Subcutaneous abdominal adipose tissue (tissue), 5 donors: ENCODE data around the gene XPNPEP1.

Experiments used
- H3K27ac ChIP-seq: one replicate; pipeline ENCODE4 v1.7.0; 2013; ENCODE audit warnings: low read depth, mild to moderate bottlenecking, inconsistent platforms, low read length, moderate library complexity
- H3K27me3 ChIP-seq, 5 donors: one replicate each; pipeline ENCODE4 v1.7.0; 2013; ENCODE audit warnings: low read length in 5 of 5, inconsistent platforms in 1 of 5; ENCODE audit not compliant: control insufficient read depth in 5 of 5, insufficient read depth in 4 of 5
- H3K36me3 ChIP-seq, 5 donors: one replicate each; pipeline ENCODE4 v1.7.0; 2013; ENCODE audit warnings: low read length in 5 of 5; ENCODE audit not compliant: control insufficient read depth in 5 of 5, insufficient read depth in 5 of 5
- H3K4me1 ChIP-seq, 5 donors: one replicate each; pipeline ENCODE4 v1.7.0; 2013; ENCODE audit warnings: low read length in 5 of 5, mild to moderate bottlenecking in 3 of 5, moderate library complexity in 1 of 5; ENCODE audit not compliant: control insufficient read depth in 5 of 5, insufficient read depth in 5 of 5
- H3K4me3 ChIP-seq, 5 donors: one replicate each; pipeline ENCODE4 v1.7.0; 2013; ENCODE audit warnings: low read length in 5 of 5, low read depth in 1 of 5
- H3K9ac ChIP-seq, 5 donors: one replicate each; pipeline ENCODE4 v1.7.0; 2013; ENCODE audit warnings: low read length in 5 of 5, mild to moderate bottlenecking in 4 of 5, moderate library complexity in 3 of 5
- H3K9me3 ChIP-seq, 5 donors: one replicate each; pipeline ENCODE4 v1.7.0; 2013; ENCODE audit warnings: low read length in 5 of 5; ENCODE audit not compliant: control insufficient read depth in 5 of 5
- donor health status: healthy.
- donor health status: healthy.
- donor health status: healthy.
- donor health status: healthy.
- donor health status: healthy.

The XPNPEP1 gene

GRCh38 chr10:109962247-109962646 is 38.9 kb upstream of the XPNPEP1 start:
- Histone ChIP-seq H3K9ac (no peak overlapping the region), H3K9me3 (no peaks in the 10 kb centered on the region), H3K36me3 (no peaks in the 10 kb centered on the region), H3K4me3 (peak overlapping the region in 1 of 5 donors; percentile 17), H3K27me3 (no peaks in the 10 kb centered on the region), H3K27ac (no peak overlapping the region), H3K4me1 (peaks cover 6 to 28% (median 13%) of the 10 kb centered on the region in 5 donors)

DNA sequence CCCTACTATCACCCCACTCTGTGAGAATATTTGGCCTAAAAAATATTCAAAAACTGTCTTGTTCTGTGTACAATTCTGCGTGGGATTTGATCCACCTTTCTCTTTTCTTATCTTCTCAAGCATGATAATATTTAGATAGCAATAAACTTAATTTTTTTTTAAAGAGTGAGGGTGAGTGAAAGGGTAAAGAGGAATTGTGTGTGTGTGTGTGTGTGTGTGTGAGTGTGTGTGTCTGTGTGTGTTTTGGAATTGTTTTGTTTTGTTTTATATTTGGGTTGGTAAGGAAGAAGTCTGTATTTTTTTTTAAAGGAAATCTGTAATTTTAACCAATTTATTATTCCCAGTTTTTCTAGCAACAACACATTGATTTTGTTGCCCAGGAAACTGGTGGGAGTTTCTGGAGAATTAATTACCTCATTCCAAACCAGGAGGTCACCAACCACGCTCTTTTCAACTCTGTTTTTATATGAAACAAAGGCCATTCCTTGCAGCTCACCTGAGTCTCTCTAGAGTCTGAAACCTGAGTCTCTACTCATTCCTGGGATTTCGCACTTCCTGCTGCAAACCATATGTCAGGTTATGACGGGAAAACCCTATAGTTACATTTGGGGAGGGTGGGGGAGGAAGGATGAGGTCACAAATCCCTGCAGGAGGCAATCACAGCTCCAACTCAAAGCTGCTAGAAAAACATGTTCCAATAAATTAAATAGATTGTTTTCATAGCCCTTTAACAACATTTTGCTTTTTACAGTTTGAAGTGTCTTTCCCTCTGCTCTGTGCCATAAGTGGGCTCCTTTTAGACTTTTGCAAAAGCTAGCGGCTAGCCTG is 38.1 kb upstream of the XPNPEP1 start:
- H3K4me1 ChIP-seq: peaks cover 4 to 24% (median 11%) of the 10 kb centered on the region in 5 donors
- no peak overlapping the region for H3K9ac ChIP-seq
- peak overlapping the region; percentile 13 for H3K27ac ChIP-seq
- no peaks in the 10 kb centered on the region for H3K9me3 ChIP-seq
- H3K27me3 ChIP-seq: no peaks in the 10 kb centered on the region
- H3K4me3 ChIP-seq: no peak overlapping the region
- no peaks in the 10 kb centered on the region for H3K36me3 ChIP-seq

DNA sequence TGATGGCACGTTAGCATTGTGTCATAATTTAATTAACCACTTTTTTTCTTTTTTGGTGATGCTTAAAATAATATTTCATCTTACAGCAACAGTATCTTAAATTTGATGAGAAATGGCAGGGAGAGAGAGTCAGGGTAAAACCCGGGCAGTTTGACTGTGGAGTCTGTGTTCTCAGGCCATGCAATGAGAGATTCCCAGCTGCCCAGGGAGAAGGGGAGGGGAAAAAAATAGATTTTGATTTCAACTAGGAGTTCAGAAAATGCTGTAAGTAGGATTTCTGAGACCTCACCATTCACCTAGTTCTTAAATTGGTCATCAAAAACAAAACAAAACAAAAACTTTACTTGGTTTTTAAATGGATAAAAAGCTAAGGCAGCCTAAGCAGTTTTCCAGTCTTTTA is 37.4 kb upstream of the XPNPEP1 start:
- peak overlapping the region; percentile 13 for H3K27ac ChIP-seq

GRCh38 chr10:109959259-109960145 is 36.2 kb upstream of the XPNPEP1 start:
- H3K9me3 ChIP-seq: no peaks in the 10 kb centered on the region
- H3K36me3 ChIP-seq: no peaks in the 10 kb centered on the region
- no peak overlapping the region for H3K27ac ChIP-seq
- no peaks in the 10 kb centered on the region for H3K27me3 ChIP-seq
- H3K4me3 ChIP-seq: no peak overlapping the region
- H3K9ac ChIP-seq: no peak overlapping the region
- peaks cover 0 to 17% (median 6%) of the 10 kb centered on the region in 5 donors for H3K4me1 ChIP-seq

More for the DNA sequence above, 37.4 kb upstream of the XPNPEP1 start:
- Histone ChIP-seq H3K9ac (no peak overlapping the region), H3K9me3 (no peaks in the 10 kb centered on the region), H3K4me3 (no peak overlapping the region), H3K27me3 (no peaks in the 10 kb centered on the region), H3K36me3 (no peaks in the 10 kb centered on the region), H3K4me1 (peaks cover 4 to 24% (median 11%) of the 10 kb centered on the region in 5 donors)

DNA sequence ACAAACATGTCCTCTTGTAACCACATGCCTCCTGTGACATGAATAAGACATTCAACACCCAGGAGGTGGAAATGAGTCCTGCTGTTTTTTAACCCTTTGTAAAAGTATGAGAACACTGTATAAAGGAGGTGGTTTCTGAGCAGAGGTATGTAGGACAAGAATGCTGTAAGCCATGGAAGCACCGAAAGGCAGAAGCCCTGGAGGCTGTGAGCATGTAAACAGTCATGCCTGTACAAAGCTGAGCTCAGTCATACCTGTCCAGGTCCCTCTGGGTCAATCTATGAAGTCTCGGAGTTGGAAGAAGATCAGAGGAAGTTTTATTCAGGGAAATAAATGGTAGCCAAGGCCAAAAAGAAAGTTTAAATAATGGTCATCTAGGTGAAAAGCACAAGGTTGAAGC is 34.7 kb upstream of the XPNPEP1 start:
- Histone ChIP-seq H3K4me1 (peaks cover 0 to 17% (median 6%) of the 10 kb centered on the region in 5 donors), H3K27me3 (no peaks in the 10 kb centered on the region), H3K36me3 (no peaks in the 10 kb centered on the region), H3K9me3 (no peaks in the 10 kb centered on the region), H3K4me3 (no peak overlapping the region), H3K27ac (no peak overlapping the region), H3K9ac (no peak overlapping the region)

DNA sequence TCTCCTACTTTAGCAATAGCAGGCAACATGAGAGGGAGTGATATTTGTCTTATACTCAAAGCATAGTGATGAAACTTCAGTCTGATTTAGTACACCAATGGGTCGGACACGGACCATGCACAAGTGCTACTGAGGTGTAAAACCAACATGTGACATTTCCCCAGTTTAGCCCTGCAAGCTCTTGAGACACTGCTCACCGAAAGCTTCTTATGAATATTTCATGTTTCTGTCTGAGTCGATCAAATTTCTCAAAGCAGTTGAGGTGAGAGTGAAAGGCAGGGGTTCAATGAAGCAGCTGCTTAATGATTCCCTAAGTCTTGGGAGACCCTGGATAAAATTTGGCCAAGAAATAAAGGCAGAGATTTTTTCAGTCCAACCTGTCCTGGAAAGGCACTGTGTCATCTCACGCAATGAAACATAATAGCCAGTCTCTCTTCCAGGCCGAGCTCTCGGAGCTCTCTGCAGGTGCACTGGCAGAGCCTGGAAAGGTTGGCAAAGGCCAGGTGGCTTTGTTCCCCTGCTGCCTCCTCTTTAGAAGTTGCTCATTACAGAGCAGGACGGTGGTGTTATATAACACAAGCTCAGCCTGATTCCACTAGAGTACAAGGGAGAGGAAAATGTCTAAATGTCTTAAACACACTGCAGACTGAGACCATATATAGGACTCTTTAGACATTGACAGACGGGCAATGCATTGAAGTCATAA is 33.9 kb upstream of the XPNPEP1 start:
- H3K4me1 ChIP-seq: peaks cover 0 to 17% (median 6%) of the 10 kb centered on the region in 5 donors
- H3K9me3 ChIP-seq: no peaks in the 10 kb centered on the region
- no peak overlapping the region for H3K4me3 ChIP-seq
- no peak overlapping the region for H3K27ac ChIP-seq
- H3K36me3 ChIP-seq: no peaks in the 10 kb centered on the region
- no peaks in the 10 kb centered on the region for H3K27me3 ChIP-seq
- no peak overlapping the region for H3K9ac ChIP-seq

DNA sequence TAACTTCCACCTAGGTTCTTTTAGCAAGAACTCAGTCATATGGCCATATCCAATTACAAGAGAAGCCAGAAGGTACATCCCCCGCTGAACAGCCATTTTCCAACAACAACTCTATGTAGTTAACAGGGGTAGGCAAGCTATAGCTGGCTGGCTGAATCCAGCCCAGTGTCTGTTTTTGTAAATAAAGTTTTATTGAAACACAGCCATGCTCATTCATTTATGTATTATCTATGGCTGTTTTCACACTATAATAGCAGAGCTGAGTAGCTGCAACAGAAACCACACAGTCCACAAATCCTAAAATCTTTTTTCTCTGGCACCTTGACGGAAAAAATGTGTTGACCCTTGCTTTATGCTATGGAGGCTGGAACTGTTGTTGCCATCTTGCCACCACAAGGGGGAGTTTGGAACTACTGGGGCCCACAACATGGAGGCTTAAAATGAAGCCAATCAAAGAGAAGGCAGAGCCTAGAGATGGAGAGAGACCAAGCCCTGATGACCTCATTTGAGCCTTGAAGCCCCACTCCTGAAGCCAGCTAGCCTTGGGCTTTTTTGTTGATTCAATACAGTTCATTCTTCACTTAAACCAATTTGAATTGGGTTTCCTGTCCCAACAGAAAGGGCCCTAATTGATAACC is 33.3 kb upstream of the XPNPEP1 start:
- no peak overlapping the region for H3K27ac ChIP-seq
- no peaks in the 10 kb centered on the region for H3K36me3 ChIP-seq
- no peak overlapping the region for H3K4me3 ChIP-seq
- H3K4me1 ChIP-seq: peaks cover 0 to 12% (median 2%) of the 10 kb centered on the region in 5 donors
- no peaks in the 10 kb centered on the region for H3K9me3 ChIP-seq
- H3K27me3 ChIP-seq: no peaks in the 10 kb centered on the region
- H3K9ac ChIP-seq: no peak overlapping the region

- Histone ChIP-seq H3K27ac (no peak overlapping the region), H3K9ac (no peak overlapping the region), H3K9me3 (no peaks in the 10 kb centered on the region), H3K27me3 (no peaks in the 10 kb centered on the region), H3K36me3 (no peaks in the 10 kb centered on the region), H3K4me1 (no peaks in the 10 kb centered on the region), H3K4me3 (no peak overlapping the region)
These were observed 30.5 kb upstream of the XPNPEP1 start for GRCh38 chr10:109953766-109954165.

GRCh38 chr10:109952526-109952925 is 29.2 kb upstream of the XPNPEP1 start:
- H3K27ac ChIP-seq: no peak overlapping the region
- no peaks in the 10 kb centered on the region for H3K9me3 ChIP-seq
- no peaks in the 10 kb centered on the region for H3K4me1 ChIP-seq
- H3K27me3 ChIP-seq: no peaks in the 10 kb centered on the region
- no peaks in the 10 kb centered on the region for H3K36me3 ChIP-seq
- H3K4me3 ChIP-seq: no peak overlapping the region
- no peak overlapping the region for H3K9ac ChIP-seq
